Measurements from ENCODE around the gene ZAR1L.
"Not testable (repeated sequence)": the region's sequence is repeated elsewhere in the genome, so short reads cannot be mapped to it uniquely, and the experiment has no call there.

ZAR1L gene

GRCh38 chr13:32315238-32316027 is at the start of gene ZAR1L, which contains the start of gene BRCA2:
Gene ZAR1L (minus strand): TSS chr13:32315363. CDS start chr13:32311925, 3,438 bp downstream.
Gene BRCA2 (plus strand): TSS chr13:32315508. CDS start chr13:32316461, 953 bp downstream.
- peak; percentile 78 for DNase-seq (ENCODE audit: low read depth)

- no peak for DNase-seq (ENCODE audit: low read depth)
These were observed 47.4 kb upstream of the ZAR1L start for GRCh38 chr13:32362574-32362973.

GRCh38 chr13:32355935-32356334 is 40.8 kb upstream of the ZAR1L start:
- DNase-seq (ENCODE audit: low read depth): not testable (repeated sequence)

GRCh38 chr13:32354040-32354439 is 38.9 kb upstream of the ZAR1L start:
- DNase-seq (ENCODE audit: low read depth): no peak

GRCh38 chr13:32350839-32351441 is 35.8 kb upstream of the ZAR1L start:
- DNase-seq (ENCODE audit: low read depth): not testable (repeated sequence)

- no peak for DNase-seq (ENCODE audit: low read depth)
These were observed 32.5 kb upstream of the ZAR1L start for GRCh38 chr13:32347651-32348050.

GRCh38 chr13:32340914-32341313 is 25.8 kb upstream of the ZAR1L start:
- no peak for DNase-seq (ENCODE audit: low read depth)

- no peak for DNase-seq (ENCODE audit: low read depth)
These were observed 19.5 kb upstream of the ZAR1L start for GRCh38 chr13:32334671-32335070.

- DNase-seq (ENCODE audit: low read depth): no peak
These were observed 15.3 kb upstream of the ZAR1L start for GRCh38 chr13:32330441-32330840.

- no peak for DNase-seq (ENCODE audit: low read depth)
These were observed 8.7 kb upstream of the ZAR1L start for GRCh38 chr13:32323912-32324311.

GRCh38 chr13:32320528-32320927 is 5.4 kb upstream of the ZAR1L start:
- DNase-seq (ENCODE audit: low read depth): no peak

- no peak for DNase-seq (ENCODE audit: low read depth)
These were observed 2.7 kb upstream of the ZAR1L start for GRCh38 chr13:32317716-32318465.

GRCh38 chr13:32316501-32316900 is 1.3 kb upstream of the ZAR1L start:
- DNase-seq (ENCODE audit: low read depth): no peak

- DNase-seq (ENCODE audit: low read depth): no peak
These were observed 821 bp upstream of the ZAR1L start for GRCh38 chr13:32316028-32316339.

- peak; percentile 37 for DNase-seq (ENCODE audit: low read depth)
These were observed 609 bp downstream of the ZAR1L start for GRCh38 chr13:32314271-32315237.

GRCh38 chr13:32311188-32311897 is 3.8 kb downstream of the ZAR1L start:
- no peak for DNase-seq (ENCODE audit: low read depth)

- no peak for DNase-seq (ENCODE audit: low read depth)
These were observed 4.9 kb downstream of the ZAR1L start for GRCh38 chr13:32310134-32310706.

GRCh38 chr13:32309312-32310133 is 5.6 kb downstream of the ZAR1L start:
- no peak for DNase-seq (ENCODE audit: low read depth)

- no peak for DNase-seq (ENCODE audit: low read depth)
These were observed 9.5 kb downstream of the ZAR1L start for GRCh38 chr13:32305646-32306045.

GRCh38 chr13:32302461-32302860 is 12.7 kb downstream of the ZAR1L start:
- DNase-seq (ENCODE audit: low read depth): no peak
